ENCODE results near the gene BRD7. TPM values are rescaled to one million over a fixed set of nuclear protein-coding genes. Genes with fewer than 3 reads are reported as not detected.
A peak's percentile ranks its signal among the peaks of the same experiment; 100 is the strongest.

The BRD7 gene
- polyA plus RNA-seq, 1 donor from 2014 or later, result 32.0 TPM

GRCh38 chr16:50329446-50330189, 39.2 kb downstream of the BRD7 start:
- Mint-ChIP-seq H3K27me3 (no peaks in the 10 kb centered on the region), H3K9me3 (no peaks in the 10 kb centered on the region), H3K36me3 (peaks cover 15% of the 10 kb centered on the region), H3K27ac (peak overlapping the region in 2 of 3 donors; percentile 33 to 90), H3K4me3 (peak overlapping the region in 2 of 4 donors; percentile 69 to 86), H3K4me1 (peaks cover 11 to 30% (median 18%) of the 10 kb centered on the region in 3 donors)

GRCh38 chr16:50326835-50327465, 41.8 kb downstream of the BRD7 start:
- Mint-ChIP-seq H3K27me3 (no peaks in the 10 kb centered on the region), H3K27ac (peak overlapping the region; percentile 6 to 90 (median 61)), H3K4me1 (peaks cover 13 to 25% (median 18%) of the 10 kb centered on the region in 3 donors), H3K36me3 (peaks cover 7% of the 10 kb centered on the region), H3K9me3 (no peaks in the 10 kb centered on the region), H3K4me3 (peak overlapping the region in 1 of 4 donors; percentile 46)

GRCh38 chr16:50326264-50326663, 42.5 kb downstream of the BRD7 start:
- Mint-ChIP-seq H3K36me3 (peaks cover 3% of the 10 kb centered on the region), H3K9me3 (no peaks in the 10 kb centered on the region), H3K27ac (peak overlapping the region in 1 of 3 donors; percentile 6), H3K4me3 (peak overlapping the region in 1 of 4 donors; percentile 51), H3K4me1 (peaks cover 13 to 20% (median 18%) of the 10 kb centered on the region in 3 donors), H3K27me3 (no peaks in the 10 kb centered on the region)

GRCh38 chr16:50324345-50324744, 44.4 kb downstream of the BRD7 start:
- Mint-ChIP-seq H3K36me3 (peaks cover 2% of the 10 kb centered on the region), H3K27me3 (no peaks in the 10 kb centered on the region)

GRCh38 chr16:50323335-50324011, 45.3 kb downstream of the BRD7 start:
- H3K4me3 Mint-ChIP-seq, result no peak overlapping the region
- peaks cover 2% of the 10 kb centered on the region for H3K36me3 Mint-ChIP-seq
- no peaks in the 10 kb centered on the region for H3K9me3 Mint-ChIP-seq
- peak overlapping the region in 2 of 3 donors; percentile 78 to 85 for H3K27ac Mint-ChIP-seq
- H3K4me1 Mint-ChIP-seq, result peaks cover 11% of the 10 kb centered on the region in 3 donors
- H3K27me3 Mint-ChIP-seq, result no peaks in the 10 kb centered on the region

More at GRCh38 chr16:50324345-50324744, 44.4 kb downstream of the BRD7 start:
- H3K27ac Mint-ChIP-seq, result peak overlapping the region in 2 of 3 donors; percentile 78 to 85
- no peak overlapping the region for H3K4me3 Mint-ChIP-seq
- H3K9me3 Mint-ChIP-seq, result no peaks in the 10 kb centered on the region
- H3K4me1 Mint-ChIP-seq, result peaks cover 11 to 12% (median 11%) of the 10 kb centered on the region in 3 donors

GRCh38 chr16:50322333-50322732, 46.5 kb downstream of the BRD7 start:
- no peaks in the 10 kb centered on the region for H3K27me3 Mint-ChIP-seq
- H3K36me3 Mint-ChIP-seq, result peaks cover 2% of the 10 kb centered on the region
- peaks cover 6 to 8% (median 6%) of the 10 kb centered on the region in 3 donors for H3K4me1 Mint-ChIP-seq
- no peak overlapping the region for H3K27ac Mint-ChIP-seq
- no peaks in the 10 kb centered on the region for H3K9me3 Mint-ChIP-seq
- no peak overlapping the region for H3K4me3 Mint-ChIP-seq

GRCh38 chr16:50320310-50320709, 48.5 kb downstream of the BRD7 start:
- Mint-ChIP-seq H3K27ac (no peak overlapping the region), H3K36me3 (no peaks in the 10 kb centered on the region), H3K4me1 (peaks cover 0 to 6% (median 2%) of the 10 kb centered on the region in 3 donors), H3K9me3 (no peaks in the 10 kb centered on the region), H3K4me3 (no peak overlapping the region), H3K27me3 (no peaks in the 10 kb centered on the region)

GRCh38 chr16:50318796-50319578, 49.8 kb downstream of the BRD7 start:
- H3K9me3 Mint-ChIP-seq, result no peaks in the 10 kb centered on the region
- no peaks in the 10 kb centered on the region for H3K36me3 Mint-ChIP-seq
- H3K27me3 Mint-ChIP-seq, result no peaks in the 10 kb centered on the region
- peaks cover 0 to 2% (median 0%) of the 10 kb centered on the region in 3 donors for H3K4me1 Mint-ChIP-seq
- H3K4me3 Mint-ChIP-seq, result no peak overlapping the region
- peak overlapping the region in 1 of 3 donors; percentile 32 for H3K27ac Mint-ChIP-seq

GRCh38 chr16:50316848-50317630, 51.7 kb downstream of the BRD7 start:
- peaks cover 0 to 3% (median 0%) of the 10 kb centered on the region in 3 donors for H3K4me1 Mint-ChIP-seq
- no peaks in the 10 kb centered on the region for H3K36me3 Mint-ChIP-seq
- no peaks in the 10 kb centered on the region for H3K27me3 Mint-ChIP-seq
- no peaks in the 10 kb centered on the region for H3K9me3 Mint-ChIP-seq
- peak overlapping the region in 1 of 3 donors; percentile 31 for H3K27ac Mint-ChIP-seq
- no peak overlapping the region for H3K4me3 Mint-ChIP-seq

- no peaks in the 10 kb centered on the region for H3K36me3 Mint-ChIP-seq
- H3K27ac Mint-ChIP-seq, result peak overlapping the region in 2 of 3 donors; percentile 10 to 50
- peaks cover 0 to 3% (median 0%) of the 10 kb centered on the region in 3 donors for H3K4me1 Mint-ChIP-seq
- no peak overlapping the region for H3K4me3 Mint-ChIP-seq
- no peaks in the 10 kb centered on the region for H3K27me3 Mint-ChIP-seq
- H3K9me3 Mint-ChIP-seq, result no peaks in the 10 kb centered on the region
Observed at GRCh38 chr16:50316102-50316847, 52.5 kb downstream of the BRD7 start.

- Mint-ChIP-seq H3K27ac (peak overlapping the region; percentile 24 to 71 (median 50)), H3K9me3 (no peaks in the 10 kb centered on the region), H3K4me1 (peaks cover 0 to 3% (median 0%) of the 10 kb centered on the region in 3 donors), H3K36me3 (no peaks in the 10 kb centered on the region), H3K27me3 (no peaks in the 10 kb centered on the region), H3K4me3 (no peak overlapping the region)
Observed at GRCh38 chr16:50315346-50315997, 53.3 kb downstream of the BRD7 start.

- Mint-ChIP-seq H3K36me3 (no peaks in the 10 kb centered on the region), H3K4me1 (peaks cover 0 to 3% (median 0%) of the 10 kb centered on the region in 3 donors), H3K27ac (peak overlapping the region in 1 of 3 donors; percentile 50), H3K9me3 (no peaks in the 10 kb centered on the region), H3K4me3 (no peak overlapping the region), H3K27me3 (no peaks in the 10 kb centered on the region)
Observed at GRCh38 chr16:50314665-50315064, 54.1 kb downstream of the BRD7 start.

Data from IgD-negative memory B cell (primary cell).